ENCODE results near the gene CTRL. TPM values are rescaled to one million over a fixed set of nuclear protein-coding genes. Genes with fewer than 3 reads are reported as not detected.

Gene CTRL
- total RNA-seq, 2 donors from 2014 or later: 0.64 to 2.2 TPM

GRCh38 chr16:67879936-67880335, 51.7 kb downstream of the CTRL start:
- H3K4me3 ChIP-seq: no peak overlapping the region
- no peak for DNase-seq
- intact Hi-C loops (cut with DNase I): no loop called here
- no peak for TF ChIP-seq CTCF (IDR thresholded peaks at IDR 0.05)
- no peak overlapping the region for H3K9ac ChIP-seq (ENCODE audit: low read depth in 2 of 2, low read length in 2 of 2)
- no peak overlapping the region for H3K27ac ChIP-seq
- no peaks in the 10 kb centered on the region for H3K27me3 ChIP-seq
- H3K9me3 ChIP-seq: no peaks in the 10 kb centered on the region
- H3K4me1 ChIP-seq: no peaks in the 10 kb centered on the region
- H3K36me3 ChIP-seq: peaks cover 40% of the 10 kb centered on the region

Other genes with a start within 250 kb of the CTRL start
- gene GFOD2, start 212.5 kb downstream of the CTRL start, total RNA-seq: 10 to 100 TPM; 22.1 to 33.8 TPM
- 10 to 100 TPM; 14.7 to 22.5 TPM for gene RANBP10, start 125.3 kb downstream of the CTRL start, total RNA-seq
- under 1 TPM; 0.13 to 0.30 TPM for gene TSNAXIP1, start 125.0 kb downstream of the CTRL start, total RNA-seq
- 10 to 100 TPM; 22.0 to 33.2 TPM for gene THAP11, start 89.5 kb downstream of the CTRL start, total RNA-seq
- gene NUTF2, start 84.9 kb downstream of the CTRL start, total RNA-seq: 100 to 1,000 TPM in 1 of 2 donors, 10 to 100 TPM in 1; 58.3 to 108 TPM
- 10 to 100 TPM; 25.6 to 38.9 TPM for gene CENPT, start 84.2 kb downstream of the CTRL start, total RNA-seq
- gene EDC4, start 58.8 kb downstream of the CTRL start, total RNA-seq: 10 to 100 TPM; 58.6 to 96.5 TPM
- under 1 TPM; 0.93 to 0.96 TPM for gene NRN1L, start 47.0 kb downstream of the CTRL start, total RNA-seq
- gene PSKH1, start 38.6 kb downstream of the CTRL start, total RNA-seq: 10 to 100 TPM; 24.5 to 34.7 TPM
- gene PSMB10, start 5.0 kb upstream of the CTRL start, total RNA-seq: 100 to 1,000 TPM; 120 to 124 TPM
- gene LCAT, start 12.3 kb upstream of the CTRL start, total RNA-seq: 1 to 10 TPM; 3.4 to 3.6 TPM
- 10 to 100 TPM in 1 of 2 donors, 1 to 10 TPM in 1; 8.7 to 17.0 TPM for gene SLC12A4, start 36.8 kb upstream of the CTRL start, total RNA-seq
- not detected for gene DPEP3, start 48.6 kb upstream of the CTRL start, total RNA-seq
- gene DPEP2, start 67.6 kb upstream of the CTRL start, total RNA-seq: under 1 TPM; 0.88 to 0.96 TPM
- gene DPEP2NB, start 84.0 kb upstream of the CTRL start, total RNA-seq: not detected
- gene DDX28, start 91.4 kb upstream of the CTRL start, total RNA-seq: 10 to 100 TPM in 1 of 2 donors, 1 to 10 TPM in 1; 6.8 to 10.7 TPM
- 10 to 100 TPM; 13.1 to 24.6 TPM for gene DUS2, start 91.4 kb upstream of the CTRL start, total RNA-seq
- 10 to 100 TPM; 22.5 to 29.3 TPM for gene NFATC3, start 153.5 kb upstream of the CTRL start, total RNA-seq

Data from colonic mucosa (tissue), 4 donors.